ENCODE data around the gene FCHSD2. TPM values are rescaled to one million over a fixed set of nuclear protein-coding genes. Genes with fewer than 3 reads are reported as not detected.

Gene FCHSD2
- total and polyA plus RNA-seq, 9 donors: 18.6 to 68.5 (median 53.8) TPM

DNA sequence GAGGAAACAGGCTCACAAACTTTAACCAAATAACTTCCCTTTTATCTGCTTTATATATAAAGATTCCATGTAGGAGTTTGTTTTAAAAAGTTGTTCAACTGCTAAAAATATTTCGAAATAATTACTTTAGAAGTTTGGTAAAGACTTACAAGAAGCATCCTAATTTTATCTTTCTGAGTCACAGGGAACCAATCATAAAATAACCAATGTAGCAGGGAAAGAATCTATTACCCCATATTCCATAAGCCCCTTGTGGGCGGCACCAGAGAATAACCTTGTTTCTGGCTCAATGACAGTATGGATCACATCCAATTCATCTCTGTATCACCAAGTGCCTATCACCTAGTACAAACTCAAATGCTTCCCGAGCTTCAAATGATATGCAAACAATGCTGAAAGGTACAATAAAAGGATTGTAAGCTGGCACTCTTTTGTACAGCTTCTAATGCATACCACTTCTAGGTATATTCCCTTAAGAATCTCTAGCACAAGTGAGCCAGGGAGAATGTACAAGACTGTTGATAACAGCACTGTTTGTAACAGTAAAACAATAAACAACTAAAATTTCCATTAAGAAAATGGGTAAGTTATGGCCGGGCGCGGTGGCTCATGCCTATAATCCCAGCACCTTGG lies 169.5 kb downstream of the FCHSD2 start:
- Histone ChIP-seq H3K4me1 (ENCODE audit: insufficient read depth) (peaks cover 9% of the 10 kb centered on the region), H3K27ac (no peak overlapping the region), H3K36me3 (no peaks in the 10 kb centered on the region), H3K4me3 (no peak overlapping the region), H3K27me3 (no peaks in the 10 kb centered on the region), H3K9me3 (no peaks in the 10 kb centered on the region)
- DNase-seq: no peak
- TF ChIP-seq POLR2A (IDR thresholded peaks at IDR 0.05) (no peak), EP300 (IDR thresholded peaks at IDR 0.05) (no peak)
- TF ChIP-seq, protein P1, sequence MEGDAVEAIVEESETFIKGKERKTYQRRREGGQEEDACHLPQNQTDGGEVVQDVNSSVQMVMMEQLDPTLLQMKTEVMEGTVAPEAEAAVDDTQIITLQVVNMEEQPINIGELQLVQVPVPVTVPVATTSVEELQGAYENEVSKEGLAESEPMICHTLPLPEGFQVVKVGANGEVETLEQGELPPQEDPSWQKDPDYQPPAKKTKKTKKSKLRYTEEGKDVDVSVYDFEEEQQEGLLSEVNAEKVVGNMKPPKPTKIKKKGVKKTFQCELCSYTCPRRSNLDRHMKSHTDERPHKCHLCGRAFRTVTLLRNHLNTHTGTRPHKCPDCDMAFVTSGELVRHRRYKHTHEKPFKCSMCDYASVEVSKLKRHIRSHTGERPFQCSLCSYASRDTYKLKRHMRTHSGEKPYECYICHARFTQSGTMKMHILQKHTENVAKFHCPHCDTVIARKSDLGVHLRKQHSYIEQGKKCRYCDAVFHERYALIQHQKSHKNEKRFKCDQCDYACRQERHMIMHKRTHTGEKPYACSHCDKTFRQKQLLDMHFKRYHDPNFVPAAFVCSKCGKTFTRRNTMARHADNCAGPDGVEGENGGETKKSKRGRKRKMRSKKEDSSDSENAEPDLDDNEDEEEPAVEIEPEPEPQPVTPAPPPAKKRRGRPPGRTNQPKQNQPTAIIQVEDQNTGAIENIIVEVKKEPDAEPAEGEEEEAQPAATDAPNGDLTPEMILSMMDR (IDR thresholded peaks at IDR 0.05): no peak
- intact Hi-C loops (cut with DNase I): no loop called here
- 68 to 81% (median 76%) methylated on average over 6 of the region's 6 CpGs for WGBS, 3 donors

DNA sequence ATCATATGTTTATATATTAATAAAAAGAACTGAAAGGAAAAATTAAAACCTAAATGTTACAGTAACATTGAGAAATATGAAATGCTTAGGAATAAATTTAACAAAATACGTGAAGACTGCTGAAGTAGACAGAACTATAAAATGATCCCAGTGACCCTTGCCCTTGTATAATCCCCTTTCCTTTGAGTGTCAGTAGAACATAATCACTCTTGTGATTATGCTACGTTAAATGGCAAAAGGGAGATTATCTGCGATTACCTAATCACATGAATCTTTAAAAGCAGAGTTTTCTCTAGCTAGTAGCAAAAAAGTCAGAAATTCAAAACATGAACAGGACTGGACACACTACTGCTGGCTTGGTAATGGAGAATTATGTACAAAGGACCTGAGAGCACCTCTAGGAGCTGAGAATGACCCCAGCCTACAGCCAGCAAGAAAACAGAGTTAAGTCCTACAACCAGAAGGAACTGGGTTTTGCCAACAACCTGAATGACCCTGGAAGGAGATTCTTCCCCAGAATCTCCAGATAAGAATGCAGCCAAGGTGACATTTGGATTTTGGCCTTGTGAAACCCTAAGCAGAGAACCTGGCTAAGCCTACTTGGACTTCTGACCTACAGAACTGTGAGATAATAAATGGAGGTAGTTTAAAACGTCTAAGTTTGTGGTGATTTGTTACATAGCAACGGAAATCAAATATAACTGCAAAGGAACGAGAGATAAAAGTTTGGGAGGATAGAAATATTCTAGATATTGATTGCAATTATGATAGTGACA lies 170.7 kb downstream of the FCHSD2 start:
- no peak for DNase-seq
- TF ChIP-seq, protein P1 (IDR thresholded peaks at IDR 0.05): no peak
- TF ChIP-seq POLR2A (IDR thresholded peaks at IDR 0.05) (no peak), EP300 (IDR thresholded peaks at IDR 0.05) (no peak)
- H3K27me3 ChIP-seq: no peaks in the 10 kb centered on the region
- H3K9me3 ChIP-seq: no peaks in the 10 kb centered on the region
- intact Hi-C loops (cut with DNase I): no loop called here
- no peak overlapping the region for H3K4me3 ChIP-seq
- WGBS, 3 donors: 79 to 83% (median 82%) methylated on average over 6 of the region's 6 CpGs
- H3K27ac ChIP-seq: no peak overlapping the region
- H3K36me3 ChIP-seq: no peaks in the 10 kb centered on the region
- H3K4me1 ChIP-seq (ENCODE audit: insufficient read depth): peaks cover 9% of the 10 kb centered on the region

- no peak for DNase-seq
Observed at GRCh38 chr11:72970557-72971118, 171.5 kb downstream of the FCHSD2 start.

GRCh38 chr11:72969894-72970335 lies 172.2 kb downstream of the FCHSD2 start:
- DNase-seq: no peak
- TF ChIP-seq, protein P1 (IDR thresholded peaks at IDR 0.05): no peak
- TF ChIP-seq POLR2A (IDR thresholded peaks at IDR 0.05) (no peak), EP300 (IDR thresholded peaks at IDR 0.05) (no peak)
- intact Hi-C loops (cut with DNase I): no loop called here
- peaks cover 9% of the 10 kb centered on the region for H3K4me1 ChIP-seq (ENCODE audit: insufficient read depth)
- no peaks in the 10 kb centered on the region for H3K9me3 ChIP-seq
- H3K4me3 ChIP-seq: no peak overlapping the region
- no peak overlapping the region for H3K27ac ChIP-seq
- H3K27me3 ChIP-seq: no peaks in the 10 kb centered on the region
- H3K36me3 ChIP-seq: no peaks in the 10 kb centered on the region

More at GRCh38 chr11:72970557-72971118, 171.5 kb downstream of the FCHSD2 start:
- Histone ChIP-seq H3K27me3 (no peaks in the 10 kb centered on the region), H3K4me1 (ENCODE audit: insufficient read depth) (peaks cover 9% of the 10 kb centered on the region), H3K36me3 (no peaks in the 10 kb centered on the region), H3K27ac (no peak overlapping the region), H3K9me3 (no peaks in the 10 kb centered on the region), H3K4me3 (no peak overlapping the region)
- TF ChIP-seq POLR2A (IDR thresholded peaks at IDR 0.05) (no peak), EP300 (IDR thresholded peaks at IDR 0.05) (no peak)
- TF ChIP-seq, protein P1 (IDR thresholded peaks at IDR 0.05): no peak
- WGBS, 3 donors: 67 to 83% (median 75%) methylated on average over 6 of the region's 6 CpGs
- intact Hi-C loops (cut with DNase I): no loop called here
